Activated CD4-positive, alpha-beta memory T cell treated with anti-CD3 and anti-CD28 coated beads for 36 hours (primary cell): Measurements from ENCODE around the gene NPIPB12. TPM values are rescaled to one million over a fixed set of nuclear protein-coding genes. Genes with fewer than 3 reads are reported as not detected.
"Not testable (repeated sequence)": the region's sequence is repeated elsewhere in the genome, so short reads cannot be mapped to it uniquely, and the experiment has no call there.

Experiments used
- CTCF ChIA-PET: fragments of 350-600 bp; sonication (Branson Sonifier 250); formaldehyde crosslinking; loops from one replicate; lab custom pipeline; 2021; ENCODE audit warnings: antibody characterized with exemption, inconsistent platforms; lab: Charles Lee
- POLR2A ChIA-PET: fragments of 350-600 bp; sonication (Branson Sonifier 250); formaldehyde crosslinking; loops from one replicate; lab custom pipeline; 2021; ENCODE audit warnings: antibody characterized with exemption; lab: Charles Lee
- DNase-seq: peaks from one replicate; pipeline ENCODE4 v3.0.0-alpha.2; 2020
- H3K27ac Mint-ChIP-seq: one replicate; pipeline ENCODE4 v1.8.0; 2021; ENCODE audit warnings: mixed read lengths
- H3K27me3 Mint-ChIP-seq: one replicate; pipeline ENCODE4 v1.8.0; 2021; ENCODE audit warnings: mixed read lengths
- H3K36me3 Mint-ChIP-seq: one replicate; pipeline ENCODE4 v1.8.0; 2021; ENCODE audit warnings: mixed read lengths
- H3K4me1 Mint-ChIP-seq: one replicate; pipeline ENCODE4 v1.8.0; 2021; ENCODE audit warnings: low read depth, mixed read lengths
- H3K4me3 Mint-ChIP-seq: one replicate; pipeline ENCODE4 v1.8.0; 2021; ENCODE audit warnings: mild to moderate bottlenecking, mixed read lengths
- H3K9me3 Mint-ChIP-seq: one replicate; pipeline ENCODE4 v1.8.0; 2021; ENCODE audit warnings: mixed read lengths
- intact Hi-C: fragments of 100-400 bp; cut with micrococcal nuclease; formaldehyde crosslinking; loops from one replicate; pipeline ENCODE4 v1.15.1; 2023
- total RNA-seq, 2 experiments: library from RNA; stranded (reverse); gene quantifications; one replicate each; pipeline ENCODE4 v1.2.3, GENCODE V29; 2021

Gene NPIPB12
- total RNA-seq: 10 to 100 TPM; 38.3 to 45.1 TPM

- H3K4me3 Mint-ChIP-seq, intact Hi-C loops, POLR2A ChIA-PET, H3K4me1 Mint-ChIP-seq, H3K9me3 Mint-ChIP-seq, CTCF ChIA-PET, DNase-seq, H3K27me3 Mint-ChIP-seq, H3K27ac Mint-ChIP-seq, H3K36me3 Mint-ChIP-seq: not testable (repeated sequence)
These were observed at the start of gene NPIPB12 for GRCh38 chr16:29506308-29506707. NPIPB12 (minus strand) TSS chr16:29506408.

- H3K4me3 Mint-ChIP-seq, POLR2A ChIA-PET, H3K36me3 Mint-ChIP-seq, intact Hi-C loops, DNase-seq, H3K4me1 Mint-ChIP-seq, H3K27ac Mint-ChIP-seq, H3K27me3 Mint-ChIP-seq, H3K9me3 Mint-ChIP-seq, CTCF ChIA-PET: not testable (repeated sequence)
These were observed 15.3 kb upstream of the NPIPB12 start for GRCh38 chr16:29521520-29521919.

GRCh38 chr16:29482276-29482675 lies 23.9 kb downstream of the NPIPB12 start:
- DNase-seq, H3K27me3 Mint-ChIP-seq, H3K9me3 Mint-ChIP-seq, H3K27ac Mint-ChIP-seq, intact Hi-C loops, POLR2A ChIA-PET, H3K4me1 Mint-ChIP-seq, H3K4me3 Mint-ChIP-seq, H3K36me3 Mint-ChIP-seq, CTCF ChIA-PET: not testable (repeated sequence)

GRCh38 chr16:29472065-29472464 lies 34.1 kb downstream of the NPIPB12 start:
- H3K27ac Mint-ChIP-seq, POLR2A ChIA-PET, H3K27me3 Mint-ChIP-seq, intact Hi-C loops, H3K4me1 Mint-ChIP-seq, H3K36me3 Mint-ChIP-seq, CTCF ChIA-PET, H3K9me3 Mint-ChIP-seq, H3K4me3 Mint-ChIP-seq, DNase-seq: not testable (repeated sequence)

GRCh38 chr16:29469660-29470059 lies 36.5 kb downstream of the NPIPB12 start:
- H3K27ac Mint-ChIP-seq, H3K4me3 Mint-ChIP-seq: not testable (repeated sequence)

GRCh38 chr16:29467654-29468366 lies 38.4 kb downstream of the NPIPB12 start:
- POLR2A ChIA-PET, H3K27me3 Mint-ChIP-seq, CTCF ChIA-PET: not testable (repeated sequence)

More at GRCh38 chr16:29469660-29470059, 36.5 kb downstream of the NPIPB12 start:
- H3K4me1 Mint-ChIP-seq, CTCF ChIA-PET, POLR2A ChIA-PET, H3K9me3 Mint-ChIP-seq, H3K27me3 Mint-ChIP-seq, intact Hi-C loops, H3K36me3 Mint-ChIP-seq: not testable (repeated sequence)
- DNase-seq: peak; percentile 27

GRCh38 chr16:29466904-29467303 lies 39.3 kb downstream of the NPIPB12 start:
- H3K27ac Mint-ChIP-seq, H3K4me3 Mint-ChIP-seq, CTCF ChIA-PET: not testable (repeated sequence)

More at GRCh38 chr16:29467654-29468366, 38.4 kb downstream of the NPIPB12 start:
- H3K9me3 Mint-ChIP-seq, H3K27ac Mint-ChIP-seq, H3K4me3 Mint-ChIP-seq, H3K36me3 Mint-ChIP-seq, DNase-seq, H3K4me1 Mint-ChIP-seq, intact Hi-C loops: not testable (repeated sequence)

GRCh38 chr16:29465985-29466824 lies 40.0 kb downstream of the NPIPB12 start:
- H3K27ac Mint-ChIP-seq, DNase-seq, H3K4me1 Mint-ChIP-seq, H3K36me3 Mint-ChIP-seq, H3K4me3 Mint-ChIP-seq, CTCF ChIA-PET, intact Hi-C loops, H3K27me3 Mint-ChIP-seq, POLR2A ChIA-PET, H3K9me3 Mint-ChIP-seq: not testable (repeated sequence)

More at GRCh38 chr16:29466904-29467303, 39.3 kb downstream of the NPIPB12 start:
- POLR2A ChIA-PET, intact Hi-C loops, H3K36me3 Mint-ChIP-seq, DNase-seq, H3K9me3 Mint-ChIP-seq, H3K4me1 Mint-ChIP-seq, H3K27me3 Mint-ChIP-seq: not testable (repeated sequence)

- H3K4me1 Mint-ChIP-seq, H3K27me3 Mint-ChIP-seq, H3K27ac Mint-ChIP-seq, POLR2A ChIA-PET, H3K36me3 Mint-ChIP-seq, H3K4me3 Mint-ChIP-seq, H3K9me3 Mint-ChIP-seq, CTCF ChIA-PET, DNase-seq, intact Hi-C loops: not testable (repeated sequence)
These were observed 45.6 kb downstream of the NPIPB12 start for GRCh38 chr16:29460647-29461030.

- DNase-seq, POLR2A ChIA-PET, intact Hi-C loops, H3K4me1 Mint-ChIP-seq, H3K27ac Mint-ChIP-seq, H3K27me3 Mint-ChIP-seq, H3K36me3 Mint-ChIP-seq, CTCF ChIA-PET, H3K4me3 Mint-ChIP-seq, H3K9me3 Mint-ChIP-seq: not testable (repeated sequence)
These were observed 46.2 kb downstream of the NPIPB12 start, which contains the start of gene SULT1A4 for GRCh38 chr16:29459706-29460646. SULT1A4 (plus strand) TSS chr16:29459913; CDS start chr16:29461386, 1,473 bp downstream.

GRCh38 chr16:29457660-29458059 lies 48.5 kb downstream of the NPIPB12 start:
- H3K4me1 Mint-ChIP-seq, H3K9me3 Mint-ChIP-seq, H3K27ac Mint-ChIP-seq, DNase-seq, H3K4me3 Mint-ChIP-seq, H3K36me3 Mint-ChIP-seq, POLR2A ChIA-PET, H3K27me3 Mint-ChIP-seq, CTCF ChIA-PET, intact Hi-C loops: not testable (repeated sequence)

- CTCF ChIA-PET, H3K27ac Mint-ChIP-seq, H3K4me1 Mint-ChIP-seq, DNase-seq, H3K4me3 Mint-ChIP-seq, H3K36me3 Mint-ChIP-seq, H3K9me3 Mint-ChIP-seq, POLR2A ChIA-PET, intact Hi-C loops, H3K27me3 Mint-ChIP-seq: not testable (repeated sequence)
These were observed 51.4 kb downstream of the NPIPB12 start for GRCh38 chr16:29454828-29455227.
